Neural cell (in vitro differentiated cells): Measurements from ENCODE around the gene STRA6. TPM values are rescaled to one million over a fixed set of nuclear protein-coding genes. Genes with fewer than 3 reads are reported as not detected.

ENCODE experiments used
- H2AFZ ChIP-seq: fragments of 200-600, 300-800 bp; sonication (generic), shearing (Covaris generic); 2 replicates; pipeline ENCODE4 v1.6.0; 2014; ENCODE audit warnings: low read depth, mild to moderate bottlenecking, antibody characterized with exemption, low read length, moderate library complexity
- H3F3A ChIP-seq: fragments of 200-600 bp; shearing (Covaris generic); 2 replicates; pipeline ENCODE4 v1.6.1; 2016; ENCODE audit warnings: mild to moderate bottlenecking, moderate library complexity, mixed read lengths, antibody characterized with exemption, low read length; ENCODE audit not compliant: insufficient read depth, poor library complexity, severe bottlenecking
- H3K27ac ChIP-seq: fragments of 200-600, 300-800 bp; sonication (generic), shearing (Covaris generic); 2 replicates; pipeline ENCODE4 v1.5.1; 2014; ENCODE audit warnings: mild to moderate bottlenecking, low read length, moderate library complexity
- H3K27me3 ChIP-seq: fragments of 300-800, 200-600 bp; sonication (generic), shearing (Covaris generic); 2 replicates; pipeline ENCODE4 v1.6.0; 2014; ENCODE audit warnings: mild to moderate bottlenecking, low read depth, low read length, moderate library complexity; ENCODE audit not compliant: insufficient read depth
- H3K36me3 ChIP-seq: fragments of 300-800, 200-600 bp; sonication (generic), shearing (Covaris generic); 2 replicates; pipeline ENCODE4 v1.5.1; 2014; ENCODE audit warnings: mild to moderate bottlenecking, antibody characterized with exemption, low read length, moderate library complexity; ENCODE audit not compliant: insufficient read depth
- H3K4me2 ChIP-seq: fragments of 300-800, 200-600 bp; sonication (generic), shearing (Covaris generic); 2 replicates; pipeline ENCODE4 v1.6.0; 2014; ENCODE audit warnings: mild to moderate bottlenecking, low read length
- H3K4me3 ChIP-seq: fragments of 300-800, 200-600 bp; sonication (generic), shearing (Covaris generic); 2 replicates; pipeline ENCODE4 v1.5.1; 2014; ENCODE audit warnings: mild to moderate bottlenecking, low read length, moderate library complexity
- H3K79me2 ChIP-seq: fragments of 200-600 bp; shearing (Covaris generic); replicated peaks from 2 replicates; pipeline ENCODE4 v1.6.0; 2014; ENCODE audit warnings: mild to moderate bottlenecking, low read length, moderate library complexity; ENCODE audit not compliant: insufficient read depth
- H3K9ac ChIP-seq: fragments of 300-800, 200-600 bp; sonication (generic), shearing (Covaris generic); 2 replicates; pipeline ENCODE4 v1.6.1; 2016; ENCODE audit warnings: mild to moderate bottlenecking, low read length, mixed read lengths
- H3K9me2 ChIP-seq: fragments of 200-600 bp; shearing (Covaris generic); 2 replicates; pipeline ENCODE4 v1.6.1; 2016; ENCODE audit warnings: mild to moderate bottlenecking, low read length, mixed read lengths; ENCODE audit not compliant: insufficient read depth
- H3K9me3 ChIP-seq: fragments of 200-600, 300-800 bp; sonication (generic), shearing (Covaris generic); 2 replicates; pipeline ENCODE4 v1.6.1; 2016; ENCODE audit warnings: mild to moderate bottlenecking, mixed run types, low read length, moderate library complexity, mixed read lengths
- H4K20me1 ChIP-seq: fragments of 200-600 bp; shearing (Covaris generic); 2 replicates; pipeline ENCODE4 v1.6.1; 2016; ENCODE audit warnings: mild to moderate bottlenecking, mixed run types; ENCODE audit not compliant: insufficient read depth
- CTCF ChIP-seq: fragments of 450-650 bp; IDR thresholded peaks from 2 replicates; pipeline ENCODE4 v1.5.1; 2014; ENCODE audit warnings: antibody characterized with exemption, mild to moderate bottlenecking, moderate library complexity; ENCODE audit not compliant: poor library complexity, severe bottlenecking
- EP300 ChIP-seq: fragments of 450-650 bp; conservative IDR thresholded peaks from 2 replicates; pipeline ENCODE4 v1.6.1; 2014; ENCODE audit warnings: antibody characterized with exemption, mild to moderate bottlenecking, moderate library complexity; ENCODE audit not compliant: poor library complexity, severe bottlenecking
- EZH2 ChIP-seq: fragments of 200-600, 300-800 bp; shearing (Covaris generic), sonication (generic); IDR thresholded peaks from 2 replicates; pipeline ENCODE4 v1.6.1; 2014; ENCODE audit warnings: antibody characterized with exemption, low read length, borderline replicate concordance, mild to moderate bottlenecking; ENCODE audit not compliant: insufficient read depth, poor library complexity, severe bottlenecking
- MXI1 ChIP-seq: fragments of 450-650 bp; conservative IDR thresholded peaks from 2 replicates; pipeline ENCODE4 v1.6.1; 2014; ENCODE audit warnings: antibody characterized with exemption, mild to moderate bottlenecking; ENCODE audit not compliant: poor library complexity, severe bottlenecking
- POLR2AphosphoS5 ChIP-seq: IDR thresholded peaks from 2 replicates; pipeline ENCODE4 v1.6.1; 2012
- REST ChIP-seq: IDR thresholded peaks from 2 replicates; pipeline ENCODE4 v1.6.1; 2012; ENCODE audit warnings: borderline replicate concordance
- SMC3 ChIP-seq: fragments of 450-650 bp; conservative IDR thresholded peaks from 2 replicates; pipeline ENCODE4 v1.6.1; 2014; ENCODE audit warnings: antibody characterized with exemption, mild to moderate bottlenecking, moderate library complexity; ENCODE audit not compliant: poor library complexity
- TAF1 ChIP-seq: IDR thresholded peaks from 2 replicates; pipeline ENCODE4 v1.6.1; 2012; ENCODE audit warnings: low read depth
- polyA plus RNA-seq: library from polyadenylated mRNA; depleted of rRNA; stranded (reverse); fragments of >200 nt; gene quantifications from 2 replicates; pipeline ENCODE4 v1.2.3, GENCODE V29; 2014

The STRA6 gene
- polyA plus RNA-seq, 1 donor from 2014 or later = 4.4 TPM

GRCh38 chr15:74134387-74135027 lies 68.1 kb downstream of the STRA6 start:
- Histone ChIP-seq H3K27me3 (no peaks in the 10 kb centered on the region), H4K20me1 (no peaks in the 10 kb centered on the region), H3K79me2 (peaks cover 92% of the 10 kb centered on the region), H3K9me2 (no peaks in the 10 kb centered on the region), H3K36me3 (peaks cover 31% of the 10 kb centered on the region), H3K9ac (peak overlapping the region; percentile 100), H3K27ac (peak overlapping the region; percentile 100), H3K4me2 (peak overlapping the region; percentile 62), H3F3A (peaks cover 5% of the 10 kb centered on the region), H3K4me3 (peak overlapping the region; percentile 95), H3K9me3 (peaks cover 33% of the 10 kb centered on the region), H2AFZ (no peak overlapping the region)
- TF ChIP-seq POLR2AphosphoS5 (peak; percentile 8), CTCF (peak; percentile 27), SMC3 (no peak), EZH2 (no peak), EP300 (no peak)

- H3K4me3 ChIP-seq = peak overlapping the region; percentile 95
- TF ChIP-seq REST (peak; percentile 5), MXI1 (no peak), TAF1 (no peak), CTCF (no peak)
- H3K9ac ChIP-seq = peak overlapping the region; percentile 100
- no peaks in the 10 kb centered on the region for H4K20me1 ChIP-seq
- H3K36me3 ChIP-seq = peaks cover 31% of the 10 kb centered on the region
- H3K27me3 ChIP-seq = no peaks in the 10 kb centered on the region
- H3F3A ChIP-seq = peaks cover 7% of the 10 kb centered on the region
- H3K79me2 ChIP-seq = peaks cover 92% of the 10 kb centered on the region
- H3K9me3 ChIP-seq = peaks cover 33% of the 10 kb centered on the region
- peak overlapping the region; percentile 100 for H3K27ac ChIP-seq
- H2AFZ ChIP-seq = no peak overlapping the region
- peak overlapping the region; percentile 41 for H3K4me2 ChIP-seq
- H3K9me2 ChIP-seq = no peaks in the 10 kb centered on the region
Measured at GRCh38 chr15:74133694-74134386, 68.7 kb downstream of the STRA6 start.
